DOHH2 (cell line): ENCODE data around the gene NFIL3.
"Not testable (repeated sequence)": the region's sequence is repeated elsewhere in the genome, so short reads cannot be mapped to it uniquely, and the experiment has no call there.

Source experiments
- H3F3A ChIP-seq: fragments of 200-600 bp; sonication (generic), shearing (Covaris generic); 2 replicates; pipeline ENCODE4 v1.6.0; 2016; ENCODE audit warnings: antibody characterized with exemption, mild to moderate bottlenecking; ENCODE audit not compliant: control insufficient read depth, insufficient read depth
- H3K27ac ChIP-seq: fragments of 200-600 bp; sonication (generic); 2 replicates; pipeline ENCODE4 v1.5.1; 2014; ENCODE audit warnings: low read depth, mild to moderate bottlenecking, low read length, moderate library complexity
- H3K27me3 ChIP-seq: fragments of 200-600 bp; sonication (generic); 2 replicates; pipeline ENCODE4 v1.6.1; 2014; ENCODE audit warnings: mild to moderate bottlenecking, low read length, mixed read lengths; ENCODE audit not compliant: control insufficient read depth
- H3K36me3 ChIP-seq: fragments of 200-600 bp; sonication (generic); 2 replicates; pipeline ENCODE4 v1.6.1; 2014; ENCODE audit warnings: mild to moderate bottlenecking, low read length, moderate library complexity, mixed read lengths; ENCODE audit not compliant: control insufficient read depth
- H3K4me1 ChIP-seq: fragments of 200-600 bp; sonication (generic); 2 replicates; pipeline ENCODE4 v1.6.1; 2014; ENCODE audit warnings: mild to moderate bottlenecking, low read length, mixed read lengths; ENCODE audit not compliant: control insufficient read depth
- H3K4me2 ChIP-seq: fragments of 200-600 bp; sonication (generic); 2 replicates; pipeline ENCODE4 v1.6.0; 2014; ENCODE audit warnings: mild to moderate bottlenecking, low read length, moderate library complexity
- H3K4me3 ChIP-seq: fragments of 200-600 bp; sonication (generic); 2 replicates; pipeline ENCODE4 v1.5.1; 2014; ENCODE audit warnings: mild to moderate bottlenecking, low read length, mixed read lengths
- H3K79me2 ChIP-seq: fragments of 200-600 bp; sonication (generic); 2 replicates; pipeline ENCODE4 v1.6.1; 2014; ENCODE audit warnings: mild to moderate bottlenecking, low read length, mixed read lengths; ENCODE audit not compliant: control insufficient read depth
- H3K9me2 ChIP-seq: fragments of 200-600 bp; sonication (generic); replicated peaks from 2 replicates; pipeline ENCODE4 v1.6.1; 2014; ENCODE audit warnings: mild to moderate bottlenecking, low read length, mixed read lengths; ENCODE audit not compliant: control insufficient read depth
- H3K9me3 ChIP-seq: fragments of 200-600 bp; sonication (generic); 2 replicates; pipeline ENCODE4 v1.6.1; 2014; ENCODE audit warnings: antibody characterized with exemption, low read length, mixed read lengths; ENCODE audit not compliant: control insufficient read depth, insufficient read depth
- H4K20me1 ChIP-seq: fragments of 200-600 bp; sonication (generic); 2 replicates; pipeline ENCODE4 v1.6.0; 2014; ENCODE audit warnings: low read depth, mild to moderate bottlenecking, antibody characterized with exemption, low read length, moderate library complexity; ENCODE audit not compliant: control insufficient read depth, insufficient read depth
- CTCF ChIP-seq: fragments of 200-600 bp; sonication (generic); IDR thresholded peaks from one replicate; pipeline ENCODE4 v1.5.1; 2014; ENCODE audit warnings: antibody characterized with exemption, mild to moderate bottlenecking, low read depth, low read length; ENCODE audit not compliant: poor library complexity, severe bottlenecking
- EZH2phosphoT487 ChIP-seq: fragments of 200-600 bp; sonication (generic); IDR thresholded peaks from 2 replicates; pipeline ENCODE4 v1.6.1; 2017; ENCODE audit warnings: borderline replicate concordance, mild to moderate bottlenecking, antibody characterized with exemption, low read length, moderate library complexity, mixed read lengths

NFIL3 gene

DNA sequence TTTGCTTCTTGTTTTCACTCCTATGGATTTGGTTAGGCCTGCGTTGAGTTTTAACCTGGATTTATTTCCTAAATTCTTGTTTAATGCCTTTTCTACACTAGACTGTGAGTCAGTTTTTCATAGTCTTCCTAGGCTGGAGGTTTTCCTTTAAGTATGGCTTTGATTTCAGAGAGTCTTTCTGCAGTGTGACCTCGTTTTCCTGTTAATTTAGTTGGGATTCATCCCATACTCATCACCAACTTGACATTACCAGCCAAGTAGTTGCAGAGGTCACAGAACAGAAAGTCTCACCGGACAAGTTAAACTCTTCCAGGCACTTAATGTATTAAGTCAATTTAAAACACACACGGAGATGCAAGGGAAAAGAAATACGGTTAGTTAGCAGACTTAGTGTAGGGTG is 32.2 kb downstream of the NFIL3 start:
- no peaks in the 10 kb centered on the region for H3K9me2 ChIP-seq
- TF ChIP-seq EZH2phosphoT487 (no peak), CTCF (no peak)
- H4K20me1 ChIP-seq: no peaks in the 10 kb centered on the region
- no peaks in the 10 kb centered on the region for H3K4me1 ChIP-seq
- no peaks in the 10 kb centered on the region for H3K79me2 ChIP-seq
- H3K27ac ChIP-seq: no peak overlapping the region
- no peaks in the 10 kb centered on the region for H3F3A ChIP-seq
- H3K4me3 ChIP-seq: no peak overlapping the region
- no peaks in the 10 kb centered on the region for H3K27me3 ChIP-seq
- H3K4me2 ChIP-seq: no peak overlapping the region
- no peaks in the 10 kb centered on the region for H3K9me3 ChIP-seq
- H3K36me3 ChIP-seq: no peaks in the 10 kb centered on the region

DNA sequence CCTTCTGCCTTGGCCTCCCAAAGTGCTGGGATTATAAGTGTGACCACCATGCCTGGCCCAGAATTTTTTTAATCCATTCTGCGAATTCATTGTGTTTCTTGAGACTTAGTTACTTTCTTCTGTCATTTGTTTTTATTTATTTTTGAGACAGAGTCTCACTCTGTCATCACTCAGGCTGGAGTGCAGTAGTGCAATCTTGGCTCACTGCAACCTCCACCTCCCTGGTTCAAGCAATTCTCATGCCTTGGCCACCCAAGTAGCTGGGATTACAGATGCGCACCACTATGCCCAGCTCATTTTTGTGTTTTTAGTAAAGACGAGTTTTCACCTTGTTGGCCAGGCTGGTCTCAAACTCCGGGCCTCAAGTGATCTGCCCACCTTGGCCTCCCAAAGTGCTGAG is 33.9 kb downstream of the NFIL3 start:
- not testable (repeated sequence) for H3K9me2 ChIP-seq, H3K27me3 ChIP-seq, H3K27ac ChIP-seq, H3K9me3 ChIP-seq, H3F3A ChIP-seq, H3K4me1 ChIP-seq, H3K4me2 ChIP-seq, H3K79me2 ChIP-seq, H3K4me3 ChIP-seq, H4K20me1 ChIP-seq, H3K36me3 ChIP-seq

GRCh38 chr9:91386765-91387164 is 36.9 kb downstream of the NFIL3 start:
- no peaks in the 10 kb centered on the region for H3K27me3 ChIP-seq
- no peaks in the 10 kb centered on the region for H4K20me1 ChIP-seq
- no peak overlapping the region for H3K4me3 ChIP-seq
- no peaks in the 10 kb centered on the region for H3K9me2 ChIP-seq
- H3K4me2 ChIP-seq: no peak overlapping the region
- TF ChIP-seq EZH2phosphoT487: no peak
- no peak for TF ChIP-seq CTCF
- no peaks in the 10 kb centered on the region for H3K79me2 ChIP-seq
- H3K36me3 ChIP-seq: no peaks in the 10 kb centered on the region
- H3K4me1 ChIP-seq: no peaks in the 10 kb centered on the region
- no peaks in the 10 kb centered on the region for H3K9me3 ChIP-seq
- no peak overlapping the region for H3K27ac ChIP-seq
- no peaks in the 10 kb centered on the region for H3F3A ChIP-seq

DNA sequence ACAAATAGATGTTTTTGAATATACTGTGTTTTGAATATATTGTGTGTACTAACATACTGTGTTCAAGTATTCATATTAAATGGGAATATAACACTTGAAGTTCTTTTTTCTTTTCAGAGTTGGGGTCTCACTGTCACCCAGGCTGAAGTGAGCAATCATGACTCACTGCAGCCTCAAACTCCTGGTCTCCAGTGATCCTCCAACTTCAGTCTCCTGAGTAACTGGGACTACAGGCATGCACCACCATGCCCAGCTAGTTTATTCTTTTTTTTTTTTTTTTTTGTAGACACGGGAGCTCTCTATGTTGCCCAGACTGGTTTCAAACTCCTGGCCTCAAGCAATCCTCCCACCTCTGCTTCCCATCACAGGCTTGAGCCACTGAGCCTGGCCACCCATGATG is 38.7 kb downstream of the NFIL3 start:
- Histone ChIP-seq H3K9me2 (no peaks in the 10 kb centered on the region), H3K4me2 (no peak overlapping the region), H3K4me3 (no peak overlapping the region), H3K9me3 (no peaks in the 10 kb centered on the region), H3K27me3 (no peaks in the 10 kb centered on the region), H3K36me3 (no peaks in the 10 kb centered on the region), H3K4me1 (no peaks in the 10 kb centered on the region), H3K79me2 (no peaks in the 10 kb centered on the region), H3K27ac (no peak overlapping the region), H3F3A (no peaks in the 10 kb centered on the region), H4K20me1 (no peaks in the 10 kb centered on the region)
- TF ChIP-seq CTCF (no peak), EZH2phosphoT487 (no peak)
